Measurements from ENCODE around the gene KRTAP10-10.

DNA sequence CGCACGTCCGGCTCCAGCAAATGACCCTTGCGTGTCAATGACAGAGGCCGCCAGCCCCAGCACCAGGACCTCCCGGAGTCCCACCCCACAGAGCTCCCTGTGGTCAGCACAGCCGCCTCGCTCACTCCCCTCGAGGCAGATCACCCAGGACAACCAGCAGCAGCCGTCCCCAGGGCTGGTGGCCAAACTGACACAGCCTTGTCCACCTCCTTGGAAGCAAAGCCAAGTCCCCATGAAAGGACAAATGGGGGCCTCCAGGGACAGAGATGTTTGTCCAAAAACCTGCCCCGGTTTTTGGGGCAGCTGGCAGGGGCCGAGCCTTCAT lies 2.1 kb downstream of the KRTAP10-10 start:
- TF ChIP-seq ZNF274 (IDR thresholded peaks at IDR 0.05; ENCODE audit: low read depth, low read length) (no peak), SUZ12 (IDR thresholded peaks at IDR 0.05; ENCODE audit: extremely low read depth, insufficient read depth, insufficient read length) (no peak), YY1 (IDR thresholded peaks at IDR 0.05; ENCODE audit: insufficient read depth, insufficient read length) (no peak)

Data from NT2/D1 (cell line).